OCI-LY3 (cell line): ENCODE results near the gene SLC9C2.
"Not testable (repeated sequence)": the region's sequence is repeated elsewhere in the genome, so short reads cannot be mapped to it uniquely, and the experiment has no call there.

Experiments
- H2AFZ ChIP-seq: fragments of 200-600, 300-600 bp; shearing (Covaris generic); 2 replicates; pipeline ENCODE4 v1.6.0; 2014; ENCODE audit warnings: antibody characterized with exemption, low read depth, low read length
- H3K27ac ChIP-seq: fragments of 200-600, 300-600 bp; sonication (generic); 2 replicates; pipeline ENCODE4 v1.5.1; 2014; ENCODE audit warnings: mild to moderate bottlenecking, low read length, moderate library complexity, mixed read lengths
- H3K27me3 ChIP-seq: fragments of 200-600, 300-600 bp; sonication (generic); 2 replicates; pipeline ENCODE4 v1.6.1; 2014; ENCODE audit warnings: low read depth, low read length, mixed read lengths
- H3K36me3 ChIP-seq: fragments of 200-600, 300-600 bp; sonication (generic); replicated peaks from 2 replicates; pipeline ENCODE3; 2014; ENCODE audit warnings: low read depth, low read length, mixed read lengths
- H3K4me1 ChIP-seq: fragments of 300-600, 200-600 bp; sonication (generic); 2 replicates; pipeline ENCODE4 v1.6.1; 2014; ENCODE audit warnings: low read length, mixed read lengths
- H3K4me2 ChIP-seq: fragments of 200-600, 300-600 bp; sonication (generic); 2 replicates; pipeline ENCODE4 v1.6.1; 2014; ENCODE audit warnings: low read length, mixed read lengths
- H3K4me3 ChIP-seq: fragments of 300-600, 200-600 bp; sonication (generic); 2 replicates; pipeline ENCODE4 v1.5.1; 2014; ENCODE audit warnings: antibody characterized with exemption, mild to moderate bottlenecking, low read length, moderate library complexity
- H3K79me2 ChIP-seq: fragments of 300-600, 200-600 bp; shearing (Covaris generic); 2 replicates; pipeline ENCODE4 v1.6.1; 2014; ENCODE audit warnings: mild to moderate bottlenecking, low read length, mixed read lengths
- H3K9ac ChIP-seq: fragments of 300-600, 200-600 bp; shearing (Covaris generic); 2 replicates; pipeline ENCODE4 v1.6.0; 2014; ENCODE audit warnings: mild to moderate bottlenecking, low read length, moderate library complexity
- H3K9me3 ChIP-seq: fragments of 200-600, 300-600 bp; shearing (Covaris generic); 2 replicates; pipeline ENCODE4 v1.6.1; 2014; ENCODE audit warnings: low read length, mixed read lengths; ENCODE audit not compliant: insufficient read depth
- H4K20me1 ChIP-seq: fragments of 200-600, 300-600 bp; sonication (generic); 2 replicates; pipeline ENCODE4 v1.6.1; 2016; ENCODE audit warnings: low read length, mixed read lengths; ENCODE audit not compliant: insufficient read depth
- EZH2phosphoT487 ChIP-seq: fragments of 200-600 bp; shearing (Covaris generic); IDR thresholded peaks from 2 replicates; pipeline ENCODE4 v1.6.1; 2018; ENCODE audit warnings: antibody characterized with exemption, mixed run types, low read depth
- TF ChIP-seq, protein P1 (sequence below): fragments of 200-600, 300-600 bp; sonication (generic); IDR thresholded peaks from 2 replicates; pipeline ENCODE4 v1.5.1; 2014; ENCODE audit warnings: antibody characterized with exemption, low read length, low read depth

Gene SLC9C2

DNA sequence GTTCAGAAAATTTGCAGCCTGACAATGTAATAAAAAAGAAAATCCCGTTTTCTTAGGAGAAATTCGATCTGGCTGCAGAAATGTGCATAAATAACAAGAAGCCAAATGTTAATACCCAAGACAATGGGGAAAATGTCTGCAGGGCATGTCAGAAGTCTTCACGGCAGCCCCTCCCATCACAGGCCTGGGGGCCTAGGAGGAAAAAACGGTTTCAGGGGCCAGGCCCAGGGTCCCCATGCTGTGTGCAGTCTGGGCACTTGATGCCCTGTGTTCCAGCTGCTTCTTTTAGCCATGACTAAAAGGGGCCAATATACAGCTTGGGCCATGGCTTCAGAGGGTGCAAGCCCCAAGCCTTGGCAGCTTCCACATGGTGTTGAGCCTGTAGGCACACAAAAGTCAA, 132.3 kb downstream of the SLC9C2 start:
- peaks cover 5% of the 10 kb centered on the region; the same call in 1 of the 2 replicates for H3K9me3 ChIP-seq
- H4K20me1 ChIP-seq, result no peaks in the 10 kb centered on the region
- no peak overlapping the region for H2AFZ ChIP-seq
- TF ChIP-seq, protein P1, sequence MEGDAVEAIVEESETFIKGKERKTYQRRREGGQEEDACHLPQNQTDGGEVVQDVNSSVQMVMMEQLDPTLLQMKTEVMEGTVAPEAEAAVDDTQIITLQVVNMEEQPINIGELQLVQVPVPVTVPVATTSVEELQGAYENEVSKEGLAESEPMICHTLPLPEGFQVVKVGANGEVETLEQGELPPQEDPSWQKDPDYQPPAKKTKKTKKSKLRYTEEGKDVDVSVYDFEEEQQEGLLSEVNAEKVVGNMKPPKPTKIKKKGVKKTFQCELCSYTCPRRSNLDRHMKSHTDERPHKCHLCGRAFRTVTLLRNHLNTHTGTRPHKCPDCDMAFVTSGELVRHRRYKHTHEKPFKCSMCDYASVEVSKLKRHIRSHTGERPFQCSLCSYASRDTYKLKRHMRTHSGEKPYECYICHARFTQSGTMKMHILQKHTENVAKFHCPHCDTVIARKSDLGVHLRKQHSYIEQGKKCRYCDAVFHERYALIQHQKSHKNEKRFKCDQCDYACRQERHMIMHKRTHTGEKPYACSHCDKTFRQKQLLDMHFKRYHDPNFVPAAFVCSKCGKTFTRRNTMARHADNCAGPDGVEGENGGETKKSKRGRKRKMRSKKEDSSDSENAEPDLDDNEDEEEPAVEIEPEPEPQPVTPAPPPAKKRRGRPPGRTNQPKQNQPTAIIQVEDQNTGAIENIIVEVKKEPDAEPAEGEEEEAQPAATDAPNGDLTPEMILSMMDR, result no peak
- TF ChIP-seq EZH2phosphoT487, result no peak
- no peak overlapping the region for H3K4me2 ChIP-seq
- peaks cover 19% of the 10 kb centered on the region for H3K36me3 ChIP-seq
- H3K27me3 ChIP-seq, result no peaks in the 10 kb centered on the region
- peaks cover 2% of the 10 kb centered on the region for H3K4me1 ChIP-seq
- no peak overlapping the region for H3K4me3 ChIP-seq
- H3K9ac ChIP-seq, result no peak overlapping the region
- no peak overlapping the region for H3K27ac ChIP-seq
- no peaks in the 10 kb centered on the region; the same call in 1 of the 2 replicates for H3K79me2 ChIP-seq

DNA sequence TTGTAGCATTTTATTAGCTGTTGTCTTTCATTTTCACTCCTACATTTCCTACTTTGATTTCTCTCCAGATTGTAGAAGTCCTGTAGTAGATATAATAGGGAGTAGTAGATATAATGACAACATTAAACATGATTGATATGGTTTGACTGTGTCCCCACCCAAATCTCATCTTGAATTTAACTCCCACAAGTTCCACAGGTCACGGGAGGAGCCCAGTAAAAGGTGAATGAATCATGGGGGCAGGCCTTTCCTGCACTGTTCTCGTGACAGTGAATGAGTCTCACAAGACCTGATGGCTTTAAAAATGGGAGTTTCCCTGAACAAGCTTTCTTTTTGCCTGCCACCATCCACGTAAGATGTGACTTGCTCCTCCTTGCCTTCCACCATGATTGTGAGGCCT, 133.2 kb downstream of the SLC9C2 start:
- Histone ChIP-seq H3K36me3 (peaks cover 19% of the 10 kb centered on the region), H3K9me3 (peaks cover 5% of the 10 kb centered on the region; the same call in 1 of the 2 replicates), H3K9ac (no peak overlapping the region), H3K27ac (no peak overlapping the region), H3K4me2 (no peak overlapping the region), H4K20me1 (no peaks in the 10 kb centered on the region), H3K27me3 (no peaks in the 10 kb centered on the region), H3K4me1 (no peaks in the 10 kb centered on the region), H3K79me2 (no peaks in the 10 kb centered on the region), H3K4me3 (no peak overlapping the region), H2AFZ (no peak overlapping the region)
- TF ChIP-seq EZH2phosphoT487, result no peak
- TF ChIP-seq, protein P1, result no peak

GRCh38 chr1:173467426-173467825, 135.4 kb downstream of the SLC9C2 start:
- H2AFZ ChIP-seq, result no peak overlapping the region
- H3K27me3 ChIP-seq, result no peaks in the 10 kb centered on the region
- H3K4me1 ChIP-seq, result no peaks in the 10 kb centered on the region
- H4K20me1 ChIP-seq, result no peaks in the 10 kb centered on the region
- TF ChIP-seq EZH2phosphoT487, result no peak
- TF ChIP-seq, protein P1, result no peak
- peaks cover 16% of the 10 kb centered on the region for H3K36me3 ChIP-seq
- peaks cover 5% of the 10 kb centered on the region; the same call in 1 of the 2 replicates for H3K9me3 ChIP-seq
- no peak overlapping the region for H3K4me3 ChIP-seq
- no peaks in the 10 kb centered on the region for H3K79me2 ChIP-seq
- no peak overlapping the region for H3K27ac ChIP-seq
- H3K9ac ChIP-seq, result no peak overlapping the region
- no peak overlapping the region for H3K4me2 ChIP-seq

DNA sequence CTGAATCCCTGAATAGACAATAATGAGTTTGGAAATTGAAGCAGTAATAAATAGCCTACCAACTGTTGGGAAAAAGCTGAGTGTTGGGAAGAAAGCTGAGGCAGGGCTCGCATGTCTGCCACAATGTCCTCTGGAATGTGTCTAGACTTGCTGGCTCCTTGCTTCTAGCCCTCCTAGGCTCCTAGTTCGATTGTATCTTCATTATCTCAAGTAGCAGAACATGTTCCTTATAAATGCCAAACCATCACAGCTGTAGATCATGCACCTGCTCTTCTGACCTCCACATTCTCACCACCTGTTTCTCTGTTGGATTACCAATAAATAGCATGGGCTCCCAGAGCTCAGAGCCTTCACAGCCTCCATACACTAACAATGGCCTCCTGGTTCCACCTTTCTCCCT, 138.7 kb downstream of the SLC9C2 start:
- not testable (repeated sequence) for H3K4me2 ChIP-seq, H2AFZ ChIP-seq, H3K4me1 ChIP-seq, H4K20me1 ChIP-seq, H3K9me3 ChIP-seq, H3K27ac ChIP-seq, H3K79me2 ChIP-seq, H3K9ac ChIP-seq, H3K27me3 ChIP-seq, H3K4me3 ChIP-seq
- peaks cover 29% of the 10 kb centered on the region for H3K36me3 ChIP-seq

- H3K27ac ChIP-seq, H4K20me1 ChIP-seq, H3K9me3 ChIP-seq, H3K4me2 ChIP-seq, H3K27me3 ChIP-seq, H3K9ac ChIP-seq, H3K4me1 ChIP-seq, H2AFZ ChIP-seq, H3K79me2 ChIP-seq, H3K4me3 ChIP-seq: not testable (repeated sequence)
- H3K36me3 ChIP-seq, result peaks cover 26% of the 10 kb centered on the region
Observed at GRCh38 chr1:173462666-173463065, 140.2 kb downstream of the SLC9C2 start.
